HL-60 (cell line): ENCODE results near the gene NKD1.

Source experiments
- GABPA ChIP-seq: IDR thresholded peaks from 2 replicates; pipeline ENCODE4 v1.6.1; 2012; ENCODE audit warnings: low read depth
- TF ChIP-seq, protein P1 (sequence below): IDR thresholded peaks from one replicate; pipeline ENCODE4 v1.5.1; 2011; ENCODE audit warnings: low read length, control low read depth, inconsistent platforms; ENCODE audit not compliant: insufficient read depth

DNA sequence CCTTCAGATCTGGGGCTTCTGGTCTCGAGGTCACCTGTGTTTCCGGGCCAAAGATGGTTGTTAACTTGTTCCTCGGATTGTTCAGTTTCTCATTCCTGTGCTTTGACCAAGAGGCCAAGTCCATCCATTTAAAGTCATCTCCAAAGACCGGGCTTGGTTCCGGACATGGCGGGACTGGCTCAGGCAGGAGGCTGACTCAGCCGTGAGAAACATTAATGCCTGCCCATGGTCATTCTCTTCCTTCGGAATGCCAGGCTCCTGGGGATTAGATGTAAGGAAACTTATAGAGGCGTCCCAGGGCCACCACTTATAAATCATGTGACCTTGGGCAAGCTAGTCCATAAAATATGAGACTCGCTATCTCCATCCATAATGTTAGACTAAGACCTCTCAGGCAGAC, 13.6 kb upstream of the NKD1 start:
- TF ChIP-seq, protein P1, sequence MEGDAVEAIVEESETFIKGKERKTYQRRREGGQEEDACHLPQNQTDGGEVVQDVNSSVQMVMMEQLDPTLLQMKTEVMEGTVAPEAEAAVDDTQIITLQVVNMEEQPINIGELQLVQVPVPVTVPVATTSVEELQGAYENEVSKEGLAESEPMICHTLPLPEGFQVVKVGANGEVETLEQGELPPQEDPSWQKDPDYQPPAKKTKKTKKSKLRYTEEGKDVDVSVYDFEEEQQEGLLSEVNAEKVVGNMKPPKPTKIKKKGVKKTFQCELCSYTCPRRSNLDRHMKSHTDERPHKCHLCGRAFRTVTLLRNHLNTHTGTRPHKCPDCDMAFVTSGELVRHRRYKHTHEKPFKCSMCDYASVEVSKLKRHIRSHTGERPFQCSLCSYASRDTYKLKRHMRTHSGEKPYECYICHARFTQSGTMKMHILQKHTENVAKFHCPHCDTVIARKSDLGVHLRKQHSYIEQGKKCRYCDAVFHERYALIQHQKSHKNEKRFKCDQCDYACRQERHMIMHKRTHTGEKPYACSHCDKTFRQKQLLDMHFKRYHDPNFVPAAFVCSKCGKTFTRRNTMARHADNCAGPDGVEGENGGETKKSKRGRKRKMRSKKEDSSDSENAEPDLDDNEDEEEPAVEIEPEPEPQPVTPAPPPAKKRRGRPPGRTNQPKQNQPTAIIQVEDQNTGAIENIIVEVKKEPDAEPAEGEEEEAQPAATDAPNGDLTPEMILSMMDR = no peak
- TF ChIP-seq GABPA = no peak
